HG03066 (cell line): ENCODE data around the gene SMG7.
A peak's percentile ranks its signal among the peaks of the same experiment; 100 is the strongest.

Experiments used
- ATAC-seq: cut with Tn5 transposase; IDR thresholded peaks from one replicate; pipeline ENCODE4 v1.9.1; 2021; ENCODE audit warnings: low read depth; ENCODE audit not compliant: unreplicated experiment

Gene SMG7

DNA sequence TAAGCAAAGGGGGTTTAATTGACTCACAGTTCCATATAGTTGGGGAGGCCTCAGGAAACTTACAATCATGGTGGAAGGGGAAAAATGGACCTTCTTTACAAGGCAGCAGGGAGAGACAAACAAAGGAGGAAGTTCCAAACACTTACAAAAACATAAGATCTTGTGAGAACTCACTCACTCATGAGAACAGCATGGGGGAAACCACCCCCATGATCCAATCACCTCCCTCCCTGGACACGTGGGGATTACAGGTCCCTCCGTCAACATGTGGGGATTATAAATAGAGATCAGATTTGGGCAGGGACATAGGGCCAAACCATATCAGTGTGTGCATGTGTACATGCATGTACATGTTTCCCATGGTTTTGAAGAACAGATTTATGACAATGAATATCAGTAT lies 5.5 kb upstream of the SMG7 start:
- ATAC-seq, result no peak

DNA sequence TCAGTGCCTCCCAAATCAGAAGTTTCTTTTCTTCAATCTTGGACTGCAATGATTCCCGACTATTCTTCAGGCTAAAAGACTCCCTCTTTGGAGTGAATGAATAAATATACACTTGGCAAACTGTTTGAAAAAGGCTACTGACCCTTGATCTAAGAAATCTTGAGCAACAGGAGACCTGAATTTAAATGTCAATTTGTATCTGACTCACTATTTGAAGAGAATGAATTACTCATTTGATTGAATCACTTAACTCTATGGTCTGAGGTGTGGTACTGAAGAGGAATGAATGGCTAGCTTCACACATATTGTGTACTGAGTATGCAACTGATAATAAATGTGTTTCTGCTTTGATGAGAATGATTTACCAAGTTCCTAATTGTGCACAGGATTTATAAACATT lies 4.6 kb upstream of the SMG7 start:
- ATAC-seq, result no peak

- ATAC-seq, result peak; percentile 24
Measured at GRCh38 chr1:183470147-183470960, 1.9 kb upstream of the SMG7 start.

GRCh38 chr1:183470961-183471742 lies 1.1 kb upstream of the SMG7 start:
- peak; percentile 29 for ATAC-seq

DNA sequence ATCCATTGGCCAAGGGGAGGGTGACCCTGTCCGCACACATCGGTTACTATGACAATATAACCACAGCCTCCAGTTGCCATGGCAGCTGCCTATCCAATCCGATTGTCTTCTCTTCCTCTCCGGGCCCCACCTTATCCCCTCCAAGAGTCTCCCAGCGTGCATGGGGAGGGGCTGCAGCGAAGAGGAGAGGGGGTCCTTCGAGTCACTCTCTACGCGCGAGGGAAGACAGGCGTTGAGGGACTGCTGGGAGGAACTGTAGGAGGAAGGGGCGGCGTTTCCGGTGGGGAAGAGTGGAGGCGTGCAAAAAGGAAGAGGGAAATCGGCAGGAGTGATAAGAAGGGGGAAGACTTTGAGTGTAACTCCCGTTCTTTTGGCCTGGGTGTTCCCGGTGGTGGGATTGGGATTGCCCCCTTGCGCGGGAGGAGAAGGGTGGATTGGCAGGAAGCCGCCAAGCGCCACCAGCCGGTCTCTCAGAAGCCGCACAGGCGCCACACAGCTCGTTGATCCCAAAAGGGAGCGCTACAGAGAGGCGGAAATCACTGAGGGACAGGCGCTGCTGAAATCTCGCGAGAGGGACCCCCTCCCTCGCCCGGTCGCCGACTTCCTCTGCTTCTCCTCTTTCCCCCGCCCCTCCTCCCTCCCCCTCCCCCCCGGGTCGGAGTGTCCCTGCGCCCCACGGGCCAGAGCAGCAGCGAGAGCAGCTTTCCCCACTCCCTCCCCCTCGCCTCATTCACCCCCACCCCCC lies 384 bp upstream of the SMG7 start:
- ATAC-seq, result peak; percentile 48

DNA sequence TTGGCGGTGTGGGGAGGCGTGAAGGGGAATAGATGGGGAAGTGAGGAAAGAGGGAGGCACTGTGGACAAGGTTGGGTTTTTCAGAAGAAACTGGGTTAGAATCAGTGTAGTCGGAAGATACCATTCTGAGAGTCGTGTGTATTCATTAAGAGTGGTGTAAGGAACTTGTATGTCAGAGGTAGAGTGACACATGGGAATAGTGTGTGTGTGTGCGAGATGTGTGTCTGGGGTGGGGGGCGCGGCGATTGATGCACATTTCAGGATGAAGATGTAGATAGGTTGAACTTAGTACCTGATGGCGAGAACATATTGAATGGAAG lies 878 bp downstream of the SMG7 start:
- no peak for ATAC-seq

- no peak for ATAC-seq
Measured at GRCh38 chr1:183476081-183476480, 3.8 kb downstream of the SMG7 start.

DNA sequence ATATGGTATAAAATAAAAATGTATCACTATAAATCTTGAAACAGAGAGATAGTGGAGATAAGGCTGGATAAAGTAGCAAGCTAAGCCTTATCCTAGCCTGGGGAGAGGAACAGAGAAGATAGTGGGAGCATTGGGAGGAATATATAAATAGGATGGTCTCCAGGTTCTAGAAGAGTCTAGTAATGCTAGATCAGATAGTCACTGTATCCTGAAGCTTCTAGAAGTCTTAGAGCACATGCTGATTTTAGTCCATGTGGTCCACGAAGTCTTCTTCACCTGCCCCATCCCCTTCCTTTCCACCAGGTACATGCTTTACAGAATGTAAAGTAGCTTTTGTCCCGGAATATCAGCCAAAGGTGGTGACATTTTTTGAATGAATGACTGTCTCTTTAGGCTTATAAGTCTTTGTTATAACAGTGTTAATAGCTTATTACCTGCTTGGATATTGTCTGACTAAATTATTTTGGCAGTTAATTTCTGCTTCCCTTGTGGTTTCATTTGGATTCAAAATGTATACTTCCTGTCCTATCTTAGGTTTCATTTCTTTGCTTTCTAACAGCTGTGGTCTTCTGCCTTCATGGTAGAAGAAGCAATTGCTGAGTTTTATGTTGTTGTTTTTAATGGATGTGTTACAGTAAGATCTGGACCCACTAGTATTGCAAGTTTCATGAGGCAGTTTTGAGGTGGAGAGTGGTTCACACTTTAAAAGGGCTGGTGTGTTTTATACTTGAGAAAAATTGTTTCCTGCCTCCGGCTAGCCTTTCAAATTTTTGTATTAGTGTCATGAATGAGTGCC lies 5.9 kb downstream of the SMG7 start:
- peak; percentile 58 for ATAC-seq

DNA sequence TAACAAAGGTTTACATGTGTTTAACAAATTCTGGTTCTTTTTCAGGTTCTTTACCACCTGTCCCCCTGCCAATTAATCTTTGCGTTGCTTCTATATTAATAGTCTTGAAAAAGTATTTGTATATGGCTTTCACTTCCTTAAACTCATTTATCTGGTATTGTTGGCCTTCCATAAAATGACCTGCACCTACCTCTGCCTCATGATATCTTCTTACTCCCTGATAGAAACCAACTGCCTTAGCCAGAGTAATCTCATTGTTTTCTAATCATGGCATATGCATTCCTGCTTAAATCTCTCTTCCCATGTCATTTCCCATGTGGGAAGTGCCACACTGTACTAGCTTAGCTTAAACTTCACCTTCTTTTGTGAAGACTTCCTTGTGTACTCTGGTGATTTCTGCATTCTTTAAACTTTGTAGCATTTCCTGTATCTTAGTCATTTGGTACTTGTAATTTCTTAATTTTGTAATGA lies 8.7 kb downstream of the SMG7 start:
- peak; percentile 71 for ATAC-seq

- ATAC-seq, result no peak
Measured at GRCh38 chr1:183483224-183483623, 10.9 kb downstream of the SMG7 start.

DNA sequence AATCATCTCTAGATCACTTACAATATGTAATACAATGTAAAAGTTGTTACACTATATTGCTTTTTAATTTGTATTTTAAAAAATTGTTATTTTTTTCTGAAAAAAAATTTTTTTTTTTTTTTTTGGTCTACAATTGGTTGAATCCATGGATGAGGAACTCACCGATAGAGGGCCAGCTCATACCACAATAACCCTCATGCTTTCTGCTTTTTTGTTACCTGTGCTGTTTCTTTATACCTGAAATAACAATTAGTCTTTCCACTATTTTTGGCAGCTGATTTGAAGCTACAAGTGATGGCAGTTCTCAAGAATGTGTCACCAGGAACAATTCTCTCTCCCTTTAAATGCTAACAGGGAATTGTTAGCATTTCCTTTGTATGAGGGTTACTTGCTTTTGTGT lies 12.0 kb downstream of the SMG7 start:
- no peak for ATAC-seq

- ATAC-seq, result no peak
Measured at GRCh38 chr1:183484851-183485250, 12.6 kb downstream of the SMG7 start.

DNA sequence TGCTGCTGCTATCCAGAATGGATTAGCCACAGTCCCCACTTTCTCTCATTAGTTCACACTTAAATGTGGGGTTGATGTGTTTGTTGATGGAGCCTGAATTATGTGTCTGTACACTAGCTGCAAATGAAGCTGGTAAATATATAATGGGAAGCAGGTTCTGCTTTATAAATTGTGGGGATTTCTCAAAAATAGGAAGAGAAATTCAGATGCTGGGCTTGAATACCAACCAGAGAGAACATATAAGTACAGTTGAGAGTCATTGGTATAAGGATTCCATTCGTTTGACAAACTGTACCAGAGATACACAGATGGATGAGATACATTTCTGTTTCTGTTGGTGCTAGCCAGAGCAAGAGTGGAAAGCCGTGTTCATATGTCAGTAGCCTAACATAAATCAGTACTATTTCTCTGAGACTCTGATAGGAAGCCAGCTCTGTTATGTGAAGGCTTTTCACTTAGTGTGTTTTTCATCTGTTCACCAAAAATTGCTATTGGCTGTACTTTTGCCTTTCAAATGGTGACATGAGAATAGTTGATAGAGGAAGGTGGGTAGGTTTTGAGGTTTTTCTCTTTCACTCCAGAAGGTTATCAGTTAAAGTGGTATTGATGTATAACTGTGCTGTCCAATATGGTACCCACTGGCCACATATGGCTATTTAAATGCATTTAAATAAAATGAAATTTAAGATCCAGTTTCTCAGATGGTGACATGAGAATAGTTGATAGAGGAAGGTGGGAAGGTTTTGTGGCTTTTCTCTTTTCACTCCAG lies 15.6 kb downstream of the SMG7 start:
- no peak for ATAC-seq

GRCh38 chr1:183490932-183491331 lies 18.6 kb downstream of the SMG7 start:
- no peak for ATAC-seq

DNA sequence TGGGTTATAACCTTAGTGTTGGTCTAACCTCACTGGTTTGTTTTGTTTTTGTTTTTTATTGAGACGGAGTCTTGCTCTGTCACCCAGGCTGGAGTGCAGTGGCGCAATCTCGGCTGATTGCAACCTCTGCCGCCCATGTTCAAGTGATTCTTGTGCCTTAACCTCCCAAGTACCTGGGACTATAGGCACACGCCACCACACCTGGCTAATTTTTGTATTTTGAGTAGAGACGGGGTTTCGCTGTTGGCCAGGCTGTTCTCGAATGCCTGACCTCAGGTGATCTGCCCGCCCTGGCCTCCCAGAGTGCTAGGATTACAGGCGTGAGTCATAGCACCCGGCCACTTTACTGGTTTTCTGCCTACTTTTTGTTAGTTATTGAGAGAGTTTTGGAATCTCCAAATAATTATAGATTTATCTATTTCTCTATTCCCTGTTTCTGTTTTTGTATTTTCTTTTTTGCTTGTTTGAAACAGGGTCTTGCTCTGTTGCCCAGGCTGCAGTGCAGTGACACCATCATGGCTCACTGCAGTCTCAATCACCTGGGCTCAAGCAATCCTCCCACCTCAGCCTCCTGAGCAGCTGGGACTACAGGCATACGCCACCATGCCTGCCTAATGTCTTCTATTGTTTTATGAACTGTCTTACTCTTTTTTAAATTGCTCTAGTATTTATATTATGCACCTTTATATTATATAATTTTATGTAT lies 21.4 kb downstream of the SMG7 start:
- ATAC-seq, result no peak

DNA sequence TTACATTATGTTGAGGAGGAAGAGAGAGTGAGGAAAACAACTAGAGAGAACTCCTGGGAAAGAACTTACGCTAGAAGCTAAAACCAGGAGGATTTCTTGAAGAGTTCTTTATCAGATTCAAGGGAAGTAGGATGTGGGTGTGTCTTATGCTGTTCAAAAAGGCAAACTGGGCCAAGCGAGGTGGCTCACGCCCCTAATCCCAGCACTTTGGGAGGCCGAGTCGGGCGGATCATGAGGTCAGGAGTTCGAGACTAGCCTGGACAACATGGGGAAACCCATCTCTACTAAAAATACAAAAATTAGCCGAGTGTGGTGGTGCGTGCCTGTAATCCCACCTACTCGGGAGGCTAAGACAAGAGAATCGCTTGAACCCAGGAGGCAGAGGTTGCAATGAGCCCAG lies 23.1 kb downstream of the SMG7 start:
- no peak for ATAC-seq

- ATAC-seq, result no peak
Measured at GRCh38 chr1:183497218-183497617, 24.9 kb downstream of the SMG7 start.

DNA sequence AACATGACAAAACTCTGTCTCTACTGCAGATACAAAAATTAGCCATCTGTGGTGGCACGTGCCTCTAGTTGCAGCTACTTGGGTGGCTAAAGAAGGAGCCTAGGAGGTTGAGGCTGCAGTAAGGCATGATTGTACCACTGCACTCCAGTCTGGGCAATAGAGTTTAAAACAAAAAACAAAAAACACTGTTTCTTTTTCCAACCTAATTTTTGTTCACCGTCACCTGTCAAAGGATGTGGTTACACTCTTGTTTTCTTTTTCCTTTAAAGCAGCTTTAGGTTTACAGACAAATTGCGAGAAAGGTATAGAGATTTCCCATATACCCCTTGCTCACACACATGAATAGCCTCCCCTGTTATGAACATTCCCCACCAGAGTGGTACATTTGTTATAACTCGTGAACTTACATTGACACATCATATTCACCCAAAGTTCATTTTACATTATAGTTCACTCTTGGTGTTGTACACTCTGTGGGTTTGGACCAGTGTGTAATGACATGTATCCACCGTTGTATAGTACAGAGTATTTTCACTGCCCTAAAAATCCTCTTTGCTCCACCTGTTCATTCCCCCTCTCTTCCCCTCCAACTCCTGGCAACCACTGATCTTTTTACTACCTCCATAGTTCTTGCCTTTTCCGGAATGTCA lies 26.2 kb downstream of the SMG7 start:
- ATAC-seq, result no peak
